H9 (cell line): ENCODE results near the gene HSPG2. TPM values are rescaled to one million over a fixed set of nuclear protein-coding genes. Genes with fewer than 3 reads are reported as not detected.

Source experiments
- DNase-seq: peaks from one replicate; pipeline ENCODE4 v3.0.0-alpha.2; 2017
- H2AFZ ChIP-seq: one replicate; pipeline ENCODE4 v1.6.1; 2013; ENCODE audit warnings: mild to moderate bottlenecking, low read length, control low read depth, moderate library complexity
- H2AK5ac ChIP-seq: 2 replicates; pipeline ENCODE4 v1.6.1; 2013; ENCODE audit warnings: low read length, control low read depth, mixed read lengths; ENCODE audit not compliant: insufficient read length
- H2BK120ac ChIP-seq: one replicate; pipeline ENCODE4 v1.6.1; 2013; ENCODE audit warnings: low read depth, mild to moderate bottlenecking, low read length, control low read depth, inconsistent platforms; ENCODE audit not compliant: poor library complexity, severe bottlenecking
- H2BK12ac ChIP-seq: 2 replicates; pipeline ENCODE4 v1.6.1; 2013; ENCODE audit warnings: low read length, control low read depth, mixed read lengths, low read depth; ENCODE audit not compliant: insufficient read length
- H2BK15ac ChIP-seq: 2 replicates; pipeline ENCODE4 v1.6.1; 2013; ENCODE audit warnings: low read depth, low read length, control low read depth
- H2BK20ac ChIP-seq: one replicate; pipeline ENCODE4 v1.6.1; 2013; ENCODE audit warnings: low read depth, mild to moderate bottlenecking, low read length, control low read depth, inconsistent platforms; ENCODE audit not compliant: poor library complexity, severe bottlenecking
- H2BK5ac ChIP-seq: 2 replicates; pipeline ENCODE4 v1.6.1; 2013; ENCODE audit warnings: low read length, control low read depth, mixed read lengths; ENCODE audit not compliant: insufficient read length
- H3K14ac ChIP-seq: 2 replicates; pipeline ENCODE4 v1.6.1; 2013; ENCODE audit warnings: low read length, control low read depth; ENCODE audit not compliant: insufficient read depth
- H3K18ac ChIP-seq: 2 replicates; pipeline ENCODE4 v1.6.1; 2013; ENCODE audit warnings: low read depth, mild to moderate bottlenecking, mixed read lengths, low read length, control low read depth; ENCODE audit not compliant: insufficient read length
- H3K23ac ChIP-seq: 2 replicates; pipeline ENCODE4 v1.6.1; 2013; ENCODE audit warnings: low read length, control low read depth, mixed read lengths, low read depth; ENCODE audit not compliant: insufficient read length
- H3K23me2 ChIP-seq: 2 replicates; pipeline ENCODE4 v1.6.1; 2013; ENCODE audit warnings: low read depth, mild to moderate bottlenecking, mixed read lengths, low read length, control low read depth; ENCODE audit not compliant: insufficient read length, poor library complexity, severe bottlenecking
- H3K27ac ChIP-seq: 2 replicates; pipeline ENCODE4 v1.5.1; 2013; ENCODE audit warnings: low read length, control low read depth, mixed read lengths, low read depth; ENCODE audit not compliant: insufficient read length
- H3K27me3 ChIP-seq: 2 replicates; pipeline ENCODE4 v1.6.1; 2013; ENCODE audit warnings: low read length, control low read depth, inconsistent platforms; ENCODE audit not compliant: insufficient read depth
- H3K4ac ChIP-seq: 2 replicates; pipeline ENCODE4 v1.6.1; 2013; ENCODE audit warnings: low read depth, mild to moderate bottlenecking, control low read depth, inconsistent platforms, low read length, moderate library complexity
- H3K4me1 ChIP-seq: 2 replicates; pipeline ENCODE4 v1.6.1; 2013; ENCODE audit warnings: low read length, control low read depth, inconsistent platforms; ENCODE audit not compliant: insufficient read depth
- H3K4me2 ChIP-seq: 2 replicates; pipeline ENCODE4 v1.6.1; 2013; ENCODE audit warnings: low read length, control low read depth, mixed read lengths; ENCODE audit not compliant: insufficient read length, insufficient read depth
- H3K56ac ChIP-seq: 2 replicates; pipeline ENCODE4 v1.6.1; 2013; ENCODE audit warnings: low read depth, mild to moderate bottlenecking, mixed read lengths, low read length, control low read depth; ENCODE audit not compliant: insufficient read length
- H3K79me1 ChIP-seq: 2 replicates; pipeline ENCODE4 v1.6.1; 2013; ENCODE audit warnings: low read depth, mild to moderate bottlenecking, moderate library complexity, low read length, control low read depth, inconsistent platforms; ENCODE audit not compliant: insufficient read depth, poor library complexity, severe bottlenecking
- H3K79me2 ChIP-seq: 2 replicates; pipeline ENCODE4 v1.6.1; 2013; ENCODE audit warnings: low read length, control low read depth, inconsistent platforms; ENCODE audit not compliant: insufficient read depth
- H3K9ac ChIP-seq: 2 replicates; pipeline ENCODE4 v1.6.1; 2013; ENCODE audit warnings: low read length, control low read depth, mixed read lengths; ENCODE audit not compliant: insufficient read length; ENCODE audit errors: extremely low read depth
- H3K9me3 ChIP-seq: one replicate; pipeline ENCODE4 v1.6.1; 2013; ENCODE audit warnings: low read depth, low read length, inconsistent platforms; ENCODE audit not compliant: control insufficient read depth
- H3T11ph ChIP-seq: one replicate; pipeline ENCODE4 v1.6.1; 2013; ENCODE audit warnings: mild to moderate bottlenecking, low read length, control low read depth, inconsistent platforms
- H4K20me1 ChIP-seq: one replicate; pipeline ENCODE4 v1.6.1; 2013; ENCODE audit not compliant: control insufficient read depth, insufficient read length, insufficient read depth
- H4K5ac ChIP-seq: 2 replicates; pipeline ENCODE4 v1.6.1; 2013; ENCODE audit warnings: low read depth, mild to moderate bottlenecking, mixed read lengths, low read length, control low read depth; ENCODE audit not compliant: insufficient read length
- H4K8ac ChIP-seq: replicated peaks from 2 replicates; pipeline ENCODE4 v1.6.1; 2013; ENCODE audit warnings: low read length, control low read depth, mixed read lengths, low read depth; ENCODE audit not compliant: insufficient read length
- H4K91ac ChIP-seq: 2 replicates; pipeline ENCODE4 v1.6.1; 2013; ENCODE audit warnings: low read depth, mild to moderate bottlenecking, moderate library complexity, mixed read lengths, low read length, control low read depth; ENCODE audit not compliant: insufficient read length
- H3K27ac Mint-ChIP-seq, 3 experiments: 2 replicates in 2 of 3; 3 replicates in 1 of 3; pipeline ENCODE4 v1.8.0; 2020 to 2021; ENCODE audit warnings: mixed read lengths in 3 of 3, mild to moderate bottlenecking in 1 of 3, moderate library complexity in 1 of 3
- H3K27me3 Mint-ChIP-seq: 2 replicates; pipeline ENCODE4 v1.8.0; 2021; ENCODE audit warnings: low read depth, mild to moderate bottlenecking, moderate library complexity, mixed read lengths
- H3K36me3 Mint-ChIP-seq, 3 experiments: 2 replicates in 2 of 3; 3 replicates in 1 of 3; pipeline ENCODE4 v1.8.0; 2020 to 2021; ENCODE audit warnings: low read depth in 3 of 3, mixed read lengths in 3 of 3; ENCODE audit not compliant: insufficient read depth in 1 of 3
- H3K4me1 Mint-ChIP-seq, 2 experiments: 2 replicates each; pipeline ENCODE4 v1.8.0; 2020; ENCODE audit warnings: mixed read lengths in 2 of 2
- H3K4me3 Mint-ChIP-seq, 2 experiments: 2 replicates in 1 of 2; 3 replicates in 1 of 2; pipeline ENCODE4 v1.8.0; 2020 to 2021; ENCODE audit warnings: mild to moderate bottlenecking in 2 of 2, mixed read lengths in 2 of 2, moderate library complexity in 1 of 2
- H3K9me3 Mint-ChIP-seq, 2 experiments: 2 replicates in 1 of 2; 3 replicates in 1 of 2; pipeline ENCODE4 v1.8.0; 2020; ENCODE audit warnings: mild to moderate bottlenecking in 2 of 2, mixed read lengths in 2 of 2, moderate library complexity in 1 of 2
- CTCF ChIP-seq: fragments of 200-600 bp; sonication (generic); conservative IDR thresholded peaks from 3 replicates; pipeline ENCODE4 v1.8.0; 2021; ENCODE audit warnings: antibody characterized with exemption, mild to moderate bottlenecking
- WGBS: extraction: QIAGEN DNeasy Blood & Tissue Kit; methylation state at CpG from one replicate; pipeline ENCODE4 v1.1.7; 2013; ENCODE audit warnings: missing lambda C conversion rate, low lambda C conversion rate, mixed read lengths; ENCODE audit not compliant: insufficient read length; ENCODE audit errors: extremely low coverage; 5-methylcytosine and 5-hydroxymethylcytosine counted together
- total RNA-seq: library from RNA; stranded (reverse); gene quantifications from 2 replicates; pipeline ENCODE4 v1.2.1, GENCODE V29; 2021

Gene HSPG2
- total RNA-seq, 1 experiment from 2014 or later: 90.0 TPM

- no peak overlapping the region for H2BK15ac ChIP-seq
- H3K23ac ChIP-seq: no peak overlapping the region
- peaks cover 20 to 50% (median 34%) of the 10 kb centered on the region in 3 experiments; a peak in 6 of 7 replicates for H3K36me3 Mint-ChIP-seq
- H3K4ac ChIP-seq: no peak overlapping the region
- H4K20me1 ChIP-seq: peaks cover 2% of the 10 kb centered on the region
- H2BK12ac ChIP-seq: no peak overlapping the region
- H2BK20ac ChIP-seq: no peak overlapping the region
- H3T11ph ChIP-seq: no peak overlapping the region
- H3K79me2 ChIP-seq: no peaks in the 10 kb centered on the region
- H2AK5ac ChIP-seq: no peak overlapping the region
- no peaks in the 10 kb centered on the region for H3K27me3 ChIP-seq
- WGBS: no CpG with 5 or more reads among the region's 5 CpGs
- no peak for TF ChIP-seq CTCF
- no peak overlapping the region for H4K8ac ChIP-seq
- H3K9me3 Mint-ChIP-seq: no peaks in the 10 kb centered on the region
- H4K91ac ChIP-seq: no peak overlapping the region
- H3K4me2 ChIP-seq: no peak overlapping the region
- no peak overlapping the region for H2BK5ac ChIP-seq
- H2BK120ac ChIP-seq: no peak overlapping the region
- H3K79me1 ChIP-seq: no peaks in the 10 kb centered on the region
- no peaks in the 10 kb centered on the region for H3K27me3 Mint-ChIP-seq
- no peaks in the 10 kb centered on the region for H3K23me2 ChIP-seq
- H3K9ac ChIP-seq: no peak overlapping the region
- H3K4me3 Mint-ChIP-seq: no peak overlapping the region
- no peak overlapping the region for H3K18ac ChIP-seq
- peaks cover 17 to 25% of the 10 kb centered on the region in 2 experiments for H3K4me1 Mint-ChIP-seq
- no peaks in the 10 kb centered on the region for H3K9me3 ChIP-seq
- no peak overlapping the region for H3K56ac ChIP-seq
- no peak for DNase-seq
- no peak overlapping the region for H3K14ac ChIP-seq
- H3K27ac Mint-ChIP-seq: no peak overlapping the region; a peak in 2 of 7 replicates
- H4K5ac ChIP-seq: no peak overlapping the region
- no peak overlapping the region for H2AFZ ChIP-seq
- no peak overlapping the region for H3K27ac ChIP-seq
- H3K4me1 ChIP-seq: peaks cover 7% of the 10 kb centered on the region; the same call in 1 of the 2 replicates
These were observed 69.6 kb downstream of the HSPG2 start for GRCh38 chr1:21867451-21867996.
